Right lobe of liver (tissue), 6 donors: Measurements from ENCODE around the gene ABCA9. TPM values are rescaled to one million over a fixed set of nuclear protein-coding genes. Genes with fewer than 3 reads are reported as not detected.
A peak's percentile ranks its signal among the peaks of the same experiment; 100 is the strongest.

Source experiments
- ATAC-seq, 4 donors: fragments of 200-7000 bp; cut with Tn5 transposase; one replicate each; pipeline ENCODE4 v1.9.1; 2020; ENCODE audit warnings: mild to moderate bottlenecking in 4 of 4, moderate library complexity in 4 of 4
- DNase-seq, 3 donors: peaks; one replicate each; pipeline ENCODE4 v3.0.0-alpha.2; 2020
- H3K27ac ChIP-seq, 3 donors: fragments of 200-600 bp; one replicate each; pipeline ENCODE4 v1.8.0; 2022
- H3K27me3 ChIP-seq, 2 donors: fragments of 200-600 bp; one replicate each; pipeline ENCODE4 v1.8.0; 2022
- H3K36me3 ChIP-seq, 4 donors: fragments of 200-600 bp; sonication (generic) in 1 of 4; one replicate each; pipeline versions ENCODE4 v1.5.1 to v1.8.0; 2017 to 2022; ENCODE audit warnings: control low read depth in 1 of 4
- H3K4me1 ChIP-seq, 4 donors: fragments of 200-600 bp; sonication (generic) in 1 of 4; one replicate each; pipeline versions ENCODE4 v1.5.1 to v1.8.0; 2017 to 2022; ENCODE audit warnings: control low read depth in 1 of 4
- H3K4me3 ChIP-seq, 3 donors: fragments of 200-600 bp; one replicate each; pipeline ENCODE4 v1.8.0; 2022
- H3K9me3 ChIP-seq, 4 donors: fragments of 200-600 bp; sonication (generic) in 1 of 4; one replicate each; pipeline versions ENCODE4 v1.5.1 to v1.8.0; 2017 to 2022; ENCODE audit warnings: control low read depth in 1 of 4
- POLR2A ChIP-seq: fragments of 450-650 bp; IDR thresholded peaks from one replicate; pipeline ENCODE4 v1.6.1; 2017; ENCODE audit warnings: antibody characterized with exemption, mild to moderate bottlenecking
- WGBS: methylation state at CpG from one replicate; pipeline ENCODE4 v1.1.6; 2018; ENCODE audit warnings: low coverage, low lambda C conversion rate; ENCODE audit not compliant: insufficient coverage; ENCODE audit errors: missing lambda C conversion rate; 5-methylcytosine and 5-hydroxymethylcytosine counted together
- intact Hi-C, 2 donors: fragments of 100-400 bp; cut with DNase I; formaldehyde crosslinking; loops; one replicate each; pipeline versions ENCODE4 v1.11.2 to v1.14.1; 2022
- total RNA-seq, 6 experiments: library from RNA; depleted of rRNA in 2 of 6; stranded (reverse); fragments of >200 nt in 2 of 6; fragmentation: NEBNext Ultra II Directional in 3 of 6; extraction: Animal tissue kit (Norgen Biotek cat#: 25700) in 3 of 6; gene quantifications; one replicate each; pipeline versions ENCODE4 v1.1.0 to v1.2.4, GENCODE V29; 2016 to 2023
- TF ChIP-seq, protein P1 (sequence below), 4 donors: fragments of 200-600 bp in 3 of 4; fragments of 450-650 bp in 1 of 4; IDR thresholded peaks; one replicate each; pipeline versions ENCODE4 v1.5.1 to v1.8.0; 2016 to 2022; ENCODE audit warnings: antibody characterized with exemption in 4 of 4, mild to moderate bottlenecking in 2 of 4
- donor health status: DM: no; HTN: yes; CAD: no.
- donor health status: DM: no; HTN: no; CAD: no.
- donor health status: DM: no; HTN: no; CAD: no.
- donor health status: DM: no; HTN: yes; CAD: no.
- donor health status: DM: no; HTN: yes; CAD: no.

ABCA9 gene
- total RNA-seq, 6 experiments from 2014 or later: 4.9 to 19.4 (median 8.8) TPM

DNA sequence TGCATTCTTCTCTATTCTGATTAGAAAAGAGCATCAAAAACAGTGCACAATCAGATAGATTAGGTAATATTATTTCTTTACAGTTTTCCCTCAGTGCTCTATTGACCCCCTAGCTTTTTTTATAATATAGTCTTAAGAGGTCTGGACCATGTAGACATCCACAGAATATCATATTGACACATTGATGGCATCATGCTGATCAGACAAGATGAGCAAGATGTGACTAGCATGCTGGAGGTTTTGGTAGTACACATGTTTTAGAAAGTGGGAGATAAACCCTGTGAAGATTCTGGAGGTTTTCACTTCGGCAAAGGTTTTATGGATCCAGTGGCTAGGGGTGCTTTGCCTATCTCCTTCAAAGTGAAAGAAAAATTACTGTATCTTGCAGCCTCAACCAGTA, 102.8 kb downstream of the ABCA9 start:
- no peak overlapping the region for H3K4me3 ChIP-seq
- no CpG with 5 or more reads among the region's 1 CpG for WGBS
- H3K4me1 ChIP-seq: no peaks in the 10 kb centered on the region
- DNase-seq (no peak), ATAC-seq (no peak)
- no peaks in the 10 kb centered on the region for H3K36me3 ChIP-seq
- no peaks in the 10 kb centered on the region for H3K9me3 ChIP-seq
- TF ChIP-seq, protein P1, sequence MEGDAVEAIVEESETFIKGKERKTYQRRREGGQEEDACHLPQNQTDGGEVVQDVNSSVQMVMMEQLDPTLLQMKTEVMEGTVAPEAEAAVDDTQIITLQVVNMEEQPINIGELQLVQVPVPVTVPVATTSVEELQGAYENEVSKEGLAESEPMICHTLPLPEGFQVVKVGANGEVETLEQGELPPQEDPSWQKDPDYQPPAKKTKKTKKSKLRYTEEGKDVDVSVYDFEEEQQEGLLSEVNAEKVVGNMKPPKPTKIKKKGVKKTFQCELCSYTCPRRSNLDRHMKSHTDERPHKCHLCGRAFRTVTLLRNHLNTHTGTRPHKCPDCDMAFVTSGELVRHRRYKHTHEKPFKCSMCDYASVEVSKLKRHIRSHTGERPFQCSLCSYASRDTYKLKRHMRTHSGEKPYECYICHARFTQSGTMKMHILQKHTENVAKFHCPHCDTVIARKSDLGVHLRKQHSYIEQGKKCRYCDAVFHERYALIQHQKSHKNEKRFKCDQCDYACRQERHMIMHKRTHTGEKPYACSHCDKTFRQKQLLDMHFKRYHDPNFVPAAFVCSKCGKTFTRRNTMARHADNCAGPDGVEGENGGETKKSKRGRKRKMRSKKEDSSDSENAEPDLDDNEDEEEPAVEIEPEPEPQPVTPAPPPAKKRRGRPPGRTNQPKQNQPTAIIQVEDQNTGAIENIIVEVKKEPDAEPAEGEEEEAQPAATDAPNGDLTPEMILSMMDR (IDR thresholded peaks at IDR 0.05): no peak
- TF ChIP-seq POLR2A: no peak
- no peaks in the 10 kb centered on the region for H3K27me3 ChIP-seq
- intact Hi-C loops: no loop called here
- no peak overlapping the region for H3K27ac ChIP-seq

DNA sequence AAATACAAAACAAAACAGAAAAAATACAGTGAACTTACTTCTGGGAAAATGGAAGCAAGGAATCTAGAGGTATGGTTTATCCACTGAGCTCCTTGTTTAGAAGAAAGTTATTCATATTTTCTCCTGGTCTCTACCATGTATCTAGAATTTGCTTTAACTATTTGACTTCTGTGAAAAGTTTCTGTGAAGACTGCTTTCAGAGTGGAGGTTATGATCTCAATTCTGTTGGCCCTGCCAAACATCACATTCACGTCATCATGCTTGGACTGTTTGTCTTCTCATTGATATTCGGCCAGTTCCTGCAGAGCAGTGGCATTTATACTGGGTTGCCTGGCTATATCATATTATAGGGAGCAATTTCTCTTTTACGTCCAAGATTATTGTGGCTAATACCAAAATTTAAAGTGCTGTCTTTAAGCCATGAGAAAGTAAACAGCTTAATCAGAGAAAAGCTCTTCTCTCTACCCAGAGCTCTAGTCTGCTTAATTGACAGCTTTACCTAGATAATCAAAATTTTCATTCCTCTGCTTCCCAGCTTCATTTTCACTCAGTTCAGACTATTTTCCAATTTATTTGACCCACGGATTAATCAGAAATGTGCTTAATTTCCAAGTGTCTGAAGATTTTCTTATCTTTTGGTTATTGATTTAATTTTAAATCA, 105.4 kb downstream of the ABCA9 start, which contains the start of gene ABCA8:
Gene ABCA8 (minus strand): TSS at position 212 of the 661 bp plus-strand sequence. CDS start 13,358 bp downstream, outside the sequence.
- H3K36me3 ChIP-seq: no peaks in the 10 kb centered on the region
- peak within 1 kb of the TSS; percentile 7 to 40 (median 40) for H3K4me3 ChIP-seq
- H3K27ac ChIP-seq: peak within 1 kb of the TSS; percentile 71 to 85 (median 82)
- DNase-seq: peak in 1 of 3 donors; percentile 77
- 26% methylated on average over 4 of the region's 4 CpGs for WGBS
- H3K9me3 ChIP-seq: no peaks in the 10 kb centered on the region
- peak; percentile 33 for TF ChIP-seq POLR2A
- TF ChIP-seq, protein P1 (IDR thresholded peaks at IDR 0.05): no peak
- ATAC-seq: peak; percentile 88 to 94 (median 91)
- no peaks in the 10 kb centered on the region for H3K27me3 ChIP-seq
- intact Hi-C loops: no loop called here
- H3K4me1 ChIP-seq: no peaks in the 10 kb centered on the region

DNA sequence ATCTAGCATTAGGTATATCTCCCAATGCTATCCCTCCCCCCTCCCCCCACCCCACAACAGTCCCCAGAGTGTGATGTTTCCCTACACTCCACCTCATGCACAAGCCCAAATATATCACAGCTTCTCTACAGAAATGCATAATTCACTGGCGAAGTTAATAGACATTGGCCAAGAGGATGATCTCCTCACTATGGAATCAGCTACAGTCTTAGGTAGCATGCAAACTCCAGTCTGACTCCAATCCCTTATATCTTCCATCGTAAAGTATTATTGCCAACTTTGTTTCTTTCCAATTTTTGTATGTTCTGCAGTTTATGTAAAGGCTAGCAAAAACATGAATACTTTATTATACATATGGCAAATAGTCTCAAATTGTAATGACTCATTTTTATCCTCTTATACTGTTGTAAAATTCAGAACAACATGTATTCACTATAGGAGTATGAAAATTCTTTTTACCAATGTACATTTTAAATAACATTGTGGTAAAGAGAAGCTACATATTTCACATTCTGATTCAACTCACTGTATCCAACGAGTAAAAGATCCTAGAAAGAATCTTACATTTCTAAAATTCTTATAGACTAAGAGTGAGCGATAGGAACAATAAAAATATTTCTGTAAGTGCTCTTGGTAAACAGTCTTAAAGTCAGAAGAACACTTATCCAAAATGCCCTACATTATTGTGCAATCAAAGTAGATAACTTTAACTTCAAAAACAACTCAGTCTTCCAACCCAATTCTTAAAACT, 106.4 kb downstream of the ABCA9 start:
- TF ChIP-seq, protein P1 (IDR thresholded peaks at IDR 0.05): no peak
- TF ChIP-seq POLR2A: no peak
- ATAC-seq (peak; percentile 36 to 47 (median 43)), DNase-seq (no peak)
- intact Hi-C loops: no loop called here
- Histone ChIP-seq H3K36me3 (no peaks in the 10 kb centered on the region), H3K9me3 (no peaks in the 10 kb centered on the region), H3K27ac (peak overlapping the region; percentile 71 to 85 (median 82)), H3K4me1 (peaks cover 0 to 1% (median 0%) of the 10 kb centered on the region in 4 donors), H3K4me3 (peak overlapping the region; percentile 7 to 40 (median 40)), H3K27me3 (no peaks in the 10 kb centered on the region)
- WGBS: 27% methylated on average over 4 of the region's 4 CpGs

DNA sequence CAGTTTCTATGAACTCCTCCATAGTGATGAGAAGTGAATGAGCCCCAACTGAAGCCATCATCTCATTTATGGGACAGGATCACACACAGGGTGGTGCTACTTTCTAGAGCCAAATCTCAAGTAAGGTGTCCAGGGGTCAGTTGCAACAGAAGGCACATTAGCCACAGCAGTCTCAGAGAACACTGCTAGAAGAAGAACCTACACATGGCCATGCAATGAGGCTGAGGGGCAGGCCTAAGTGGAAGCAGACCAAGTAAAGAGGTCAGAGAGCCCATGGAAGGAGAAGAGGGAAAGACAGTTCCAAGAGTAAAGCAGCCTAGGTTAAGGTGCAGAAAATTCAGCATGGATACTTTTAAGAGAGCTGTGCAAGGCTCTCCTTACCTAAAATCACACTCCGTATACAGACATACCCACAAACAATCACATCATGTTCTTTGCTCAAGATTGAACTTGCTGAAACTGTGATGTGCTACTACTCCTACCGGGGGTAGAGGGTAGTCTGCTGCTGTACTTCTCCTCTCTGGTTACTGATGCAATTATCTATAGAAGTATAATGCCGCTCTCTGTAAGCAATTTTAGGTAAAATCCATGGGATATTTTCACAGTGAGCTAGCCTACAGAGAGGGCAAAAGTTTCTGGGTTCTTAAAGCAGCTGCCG, 107.3 kb downstream of the ABCA9 start:
- H3K36me3 ChIP-seq: no peaks in the 10 kb centered on the region
- no peak for DNase-seq
- H3K27ac ChIP-seq: peak overlapping the region in 2 of 3 donors; percentile 82 to 85
- peak; percentile 44 to 65 (median 54) for ATAC-seq
- intact Hi-C loops: no loop called here
- H3K9me3 ChIP-seq: no peaks in the 10 kb centered on the region
- no peaks in the 10 kb centered on the region for H3K27me3 ChIP-seq
- 40% methylated on average over 4 of the region's 4 CpGs for WGBS
- H3K4me1 ChIP-seq: peaks cover 0 to 7% (median 3%) of the 10 kb centered on the region in 4 donors
- no peak for TF ChIP-seq POLR2A
- TF ChIP-seq, protein P1 (IDR thresholded peaks at IDR 0.05): peak in 1 of 4 donors; percentile 13
- H3K4me3 ChIP-seq: peak overlapping the region; percentile 7 to 40 (median 40)
